Hematopoietic multipotent progenitor cell treated with erythropoietin and hydrocortisone succinate and interleukin-3 and kit ligand, for 17 days (in vitro differentiated cells): ENCODE results near the gene ZNF205.
"Not testable (repeated sequence)": the region's sequence is repeated elsewhere in the genome, so short reads cannot be mapped to it uniquely, and the experiment has no call there.

ENCODE experiments used
- DNase-seq: peaks from one replicate; pipeline ENCODE4 v3.0.0-alpha.2; 2015; ENCODE audit warnings: low spot score

Gene ZNF205

GRCh38 chr16:3148256-3149192 lies 36.1 kb downstream of the ZNF205 start:
- DNase-seq = no peak

DNA sequence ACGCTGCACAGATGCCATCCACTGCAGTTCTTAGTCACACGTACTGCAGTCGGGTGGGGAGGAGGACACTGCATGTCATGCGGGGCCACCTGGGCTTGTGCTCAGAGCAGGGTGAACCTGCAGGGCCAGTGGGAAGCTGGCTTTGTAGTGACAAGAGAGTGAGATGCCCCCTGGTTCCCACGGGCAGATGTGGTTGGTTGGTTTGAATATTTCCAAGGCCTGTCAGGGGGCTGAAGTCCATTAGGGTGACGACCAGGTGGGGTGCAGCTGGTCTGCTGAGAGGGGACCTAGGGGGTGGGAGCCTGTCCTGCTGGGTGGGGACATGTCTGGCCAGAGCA lies 36.8 kb downstream of the ZNF205 start:
- no peak for DNase-seq

DNA sequence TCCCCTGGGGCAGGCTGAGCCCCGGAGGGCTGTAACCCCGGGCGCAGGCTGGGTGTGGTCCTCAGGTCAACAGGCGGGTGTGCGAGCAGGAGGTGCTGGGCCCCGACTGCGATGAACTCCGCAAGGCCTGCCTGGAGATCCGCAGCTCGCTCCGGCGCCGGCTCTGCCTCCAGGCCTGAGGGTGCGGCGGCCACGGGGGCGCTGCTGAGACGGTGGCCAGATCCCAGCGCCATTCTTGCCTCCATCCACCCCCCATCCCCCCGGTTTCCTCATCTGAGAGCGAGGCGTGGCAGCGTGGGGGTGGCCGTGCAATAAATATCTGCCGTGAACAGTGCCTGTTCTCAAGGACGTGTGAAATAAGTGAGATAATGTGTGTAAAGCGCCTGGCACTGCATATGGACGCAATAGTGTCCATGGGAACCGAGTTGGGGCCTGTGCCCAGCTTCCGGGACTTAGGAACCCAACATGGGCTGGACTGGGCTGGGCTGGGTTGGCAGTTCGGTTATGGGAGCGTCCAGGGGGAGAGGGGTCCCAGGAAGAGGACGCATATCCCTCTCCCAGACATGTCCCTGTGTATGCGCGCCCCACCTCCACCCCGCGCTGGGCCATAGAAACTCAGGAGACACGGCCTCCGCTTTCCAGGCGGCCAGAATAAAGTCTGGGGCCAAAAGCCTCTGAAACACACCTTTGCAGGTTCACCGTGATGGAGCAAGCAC lies 37.4 kb downstream of the ZNF205 start:
- DNase-seq = peak; percentile 52

DNA sequence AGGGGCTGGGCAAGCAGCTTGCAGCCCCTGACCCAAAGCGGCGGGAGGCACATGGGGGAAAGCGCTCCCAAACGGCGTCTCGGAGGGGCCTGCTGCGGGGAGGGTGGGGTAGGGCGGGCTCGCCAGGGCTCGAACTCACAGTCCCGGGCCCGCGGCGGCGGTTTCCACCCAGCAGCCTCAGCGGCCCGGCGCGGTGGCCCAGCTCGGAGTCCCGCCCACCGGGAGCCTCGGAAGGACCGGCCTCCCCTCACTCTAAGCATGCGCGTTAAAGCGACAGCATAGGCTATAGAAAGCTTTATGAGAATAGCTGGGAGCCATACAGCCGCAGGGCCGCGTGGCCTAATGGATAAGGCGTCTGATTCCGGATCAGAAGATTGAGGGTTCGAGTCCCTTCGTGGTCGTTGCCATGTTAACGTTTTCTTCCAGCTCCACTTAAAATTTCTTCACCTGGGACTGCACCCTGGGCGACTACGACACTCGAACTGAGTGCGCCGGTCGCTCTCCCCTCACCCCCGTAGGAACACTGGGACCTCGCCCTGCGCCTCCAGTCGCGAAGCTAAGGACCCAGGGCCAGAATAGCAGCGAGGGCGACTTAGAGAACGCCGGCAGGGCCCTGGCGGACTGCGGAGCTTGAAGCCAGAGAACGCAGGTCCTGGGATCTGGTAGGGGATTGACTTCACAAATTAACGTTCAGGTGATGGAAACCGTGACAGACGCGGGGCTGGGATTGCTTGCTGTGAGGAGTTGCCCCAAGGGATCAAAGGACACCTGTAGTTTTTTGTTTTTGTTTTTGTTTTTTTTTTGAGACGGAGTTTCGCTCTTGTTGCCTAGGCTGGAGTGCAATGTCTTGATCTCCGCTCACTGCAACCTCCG lies 38.2 kb downstream of the ZNF205 start:
- peak; percentile 93 for DNase-seq

DNA sequence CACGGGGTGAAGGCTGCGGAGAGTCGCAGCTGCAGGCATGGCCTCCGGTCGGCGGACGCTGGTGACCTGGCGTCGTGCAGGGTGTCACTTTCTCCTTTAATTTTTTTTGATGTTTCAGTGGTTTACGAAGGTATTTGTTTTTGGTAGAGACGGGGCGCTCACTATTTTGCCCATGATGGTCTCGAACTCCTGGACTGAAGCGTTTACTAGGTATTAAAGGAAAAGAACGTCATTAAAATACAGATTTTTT lies 39.6 kb downstream of the ZNF205 start:
- DNase-seq = no peak

GRCh38 chr16:3152277-3152990 lies 40.0 kb downstream of the ZNF205 start:
- DNase-seq = peak; percentile 80

GRCh38 chr16:3152991-3153368 lies 40.6 kb downstream of the ZNF205 start:
- DNase-seq = no peak

DNA sequence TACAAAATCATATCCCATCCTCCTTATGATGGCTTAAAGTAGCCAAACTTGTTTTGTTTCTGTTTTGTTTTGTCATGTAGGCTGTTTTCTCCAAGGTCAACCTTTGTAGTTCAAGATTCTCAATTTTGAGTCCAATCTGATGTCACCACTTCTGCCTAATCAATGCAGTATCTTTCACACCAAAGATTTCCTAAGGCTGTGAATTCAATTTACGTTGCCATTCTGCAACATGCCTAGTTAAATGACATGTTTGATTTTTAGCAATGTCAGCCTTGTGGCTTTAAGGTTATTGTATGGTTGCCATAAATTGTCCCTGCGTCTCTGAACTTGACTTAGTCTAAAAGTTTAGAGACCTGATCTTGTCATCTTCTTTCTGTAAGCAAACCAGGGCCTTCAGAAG lies 42.8 kb downstream of the ZNF205 start:
- DNase-seq = no peak

DNA sequence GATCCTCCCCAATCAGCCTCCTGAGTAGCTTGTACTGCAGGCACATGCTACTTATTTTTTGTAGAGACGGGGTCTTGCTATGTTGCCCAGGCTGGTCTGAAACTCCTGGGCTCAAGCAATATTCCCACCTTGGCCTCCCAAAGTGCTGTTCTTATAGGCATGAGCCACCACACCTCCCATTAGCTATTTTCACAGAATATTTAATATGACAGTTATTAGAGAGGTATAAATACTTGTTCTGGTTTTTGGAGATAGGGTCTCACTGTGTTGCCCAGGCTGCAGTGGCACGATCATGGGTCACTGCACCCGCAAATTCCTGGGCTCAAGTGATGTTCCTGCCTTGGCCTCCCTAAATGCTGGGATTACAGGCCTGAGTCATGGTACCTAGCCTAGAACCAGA lies 43.6 kb downstream of the ZNF205 start:
- no peak for DNase-seq

GRCh38 chr16:3157229-3158025 lies 45.0 kb downstream of the ZNF205 start:
- peak; percentile 52 for DNase-seq

DNA sequence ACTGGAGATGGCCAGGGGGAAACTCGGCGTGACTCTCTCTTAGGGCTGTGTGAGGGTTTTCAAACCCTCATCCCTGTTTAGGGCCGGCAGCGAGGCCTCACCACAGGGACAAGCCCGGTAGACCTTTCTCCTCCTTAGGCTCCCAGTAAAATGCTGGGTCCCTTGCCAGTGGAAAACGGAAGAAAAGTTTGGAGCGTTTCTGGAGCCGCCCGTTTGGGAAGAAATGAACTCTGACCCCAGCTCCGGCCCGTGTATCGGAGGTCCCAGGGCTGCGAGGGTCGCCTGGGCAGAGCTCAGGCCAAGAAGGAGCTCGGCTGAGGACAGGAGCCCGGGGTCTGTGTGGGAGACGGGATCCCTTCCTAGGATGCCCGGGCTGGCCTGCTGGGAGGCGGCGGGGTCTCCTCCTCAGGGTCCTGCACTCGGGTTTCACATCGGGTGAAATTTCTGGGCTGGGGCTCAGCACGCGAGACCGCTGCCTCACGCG lies 45.7 kb downstream of the ZNF205 start:
- DNase-seq = no peak

- peak; percentile 73 for DNase-seq
These were observed 46.3 kb downstream of the ZNF205 start for GRCh38 chr16:3158510-3159314.

GRCh38 chr16:3161235-3162018 lies 49.0 kb downstream of the ZNF205 start:
- DNase-seq = no peak

GRCh38 chr16:3164121-3164991 lies 52.0 kb downstream of the ZNF205 start:
- DNase-seq = no peak

DNA sequence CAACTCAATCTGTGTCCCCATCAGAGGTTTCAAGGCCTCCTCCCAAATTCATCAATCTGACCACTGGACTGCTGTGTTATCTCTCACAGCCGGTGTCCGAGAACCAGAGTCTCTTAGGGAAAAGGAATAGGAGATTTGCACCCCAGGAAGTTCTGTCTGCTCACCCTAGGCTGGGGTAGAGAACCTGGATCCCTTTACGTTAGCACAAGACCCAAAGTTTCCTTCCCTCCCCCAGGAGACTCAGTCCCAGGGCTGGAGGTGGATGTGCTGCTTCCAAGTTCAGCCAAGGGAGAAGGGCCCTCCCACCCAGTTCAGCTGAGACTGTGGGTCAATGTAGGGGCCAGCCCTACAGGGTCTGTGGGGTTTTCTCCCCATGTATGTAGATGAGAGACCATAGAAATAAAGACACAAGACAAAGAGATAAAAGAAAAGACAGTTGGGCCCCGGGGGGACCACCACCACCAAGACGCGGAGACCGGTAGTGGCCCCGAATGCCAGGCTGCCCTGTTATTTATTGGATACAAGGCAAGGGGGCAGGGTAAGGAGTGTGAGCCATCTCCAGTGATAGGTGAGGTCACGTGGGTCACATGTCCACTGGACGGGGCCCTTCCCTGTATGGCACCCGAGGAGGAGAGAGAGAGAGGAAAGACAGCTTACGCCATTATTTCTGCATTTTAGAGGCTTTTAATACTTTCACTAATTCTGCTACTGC lies 52.9 kb downstream of the ZNF205 start:
- DNase-seq = no peak

GRCh38 chr16:3166505-3166886 lies 54.1 kb downstream of the ZNF205 start:
- DNase-seq = no peak

DNA sequence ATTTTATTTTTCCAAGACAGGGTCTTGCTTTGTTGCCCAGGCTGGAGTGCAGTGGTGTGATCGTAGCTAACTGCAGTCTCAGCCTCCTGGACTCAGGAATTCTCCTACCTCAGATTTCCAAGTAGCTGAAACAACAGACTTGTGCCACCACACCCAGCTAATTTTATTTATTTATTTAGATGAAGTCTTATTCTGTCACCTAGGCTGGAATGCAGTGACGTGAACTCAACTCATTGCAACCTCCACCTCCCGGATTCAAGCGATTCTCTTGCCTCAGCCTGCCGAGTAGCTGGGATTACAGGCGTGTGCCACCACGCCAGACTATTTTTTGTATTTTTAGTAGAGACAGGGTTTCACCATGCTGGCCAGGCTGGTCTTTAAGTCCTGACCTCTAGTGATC lies 56.3 kb downstream of the ZNF205 start:
- not testable (repeated sequence) for DNase-seq
